ENCODE measurements around the gene VTI1A. TPM values are rescaled to one million over a fixed set of nuclear protein-coding genes. Genes with fewer than 3 reads are reported as not detected.
"Not testable (repeated sequence)": the region's sequence is repeated elsewhere in the genome, so short reads cannot be mapped to it uniquely, and the experiment has no call there.

Gene VTI1A
- 10 to 100 TPM; 39.0 to 54.6 TPM for total RNA-seq

- ATAC-seq (peak; percentile 92), DNase-seq (peak; percentile 91)
- H3K4me1 Mint-ChIP-seq: peaks cover 52% of the 10 kb centered on the region
- H3K4me3 Mint-ChIP-seq: peak within 1 kb of the TSS; percentile 93
- H3K36me3 Mint-ChIP-seq: peaks cover 24% of the 10 kb centered on the region
- CTCF ChIA-PET: interaction anchor here (1.0 to 2.8 kb wide), 5 partner anchors 9 to 72 kb away, joined by 3 to 17 read pairs (median 10); no protein-coding TSS in a partner anchor
- H3K27me3 Mint-ChIP-seq: no peaks in the 10 kb centered on the region
- peak within 1 kb of the TSS; percentile 94 for H3K27ac Mint-ChIP-seq
- no peaks in the 10 kb centered on the region for H3K9me3 Mint-ChIP-seq (ENCODE audit: low read depth)
Observed at GRCh38 chr10:112446855-112447619, at the start of gene VTI1A, which contains the start of gene ZDHHC6. Gene VTI1A, plus strand, starts transcription at chr10:112447215. Its CDS starts 159 bp downstream, at chr10:112447374. Gene ZDHHC6, minus strand, starts transcription at chr10:112446914. Its CDS starts 1,478 bp downstream, at chr10:112445436.

GRCh38 chr10:112397592-112397991, 49.4 kb upstream of the VTI1A start:
- CTCF ChIA-PET: interaction anchor here (1.2 kb wide), 1 partner anchor 43 kb away, joined by 3 read pairs; no protein-coding TSS in a partner anchor
- DNase-seq (no peak), ATAC-seq (no peak)
- Mint-ChIP-seq H3K27me3 (no peaks in the 10 kb centered on the region), H3K4me1 (peaks cover 9% of the 10 kb centered on the region), H3K27ac (no peak overlapping the region), H3K9me3 (ENCODE audit: low read depth) (no peaks in the 10 kb centered on the region), H3K36me3 (peaks cover 26% of the 10 kb centered on the region), H3K4me3 (no peak overlapping the region)

GRCh38 chr10:112402917-112403316, 44.1 kb upstream of the VTI1A start:
- Mint-ChIP-seq H3K4me1 (no peaks in the 10 kb centered on the region), H3K9me3 (ENCODE audit: low read depth) (no peaks in the 10 kb centered on the region), H3K36me3 (peaks cover 61% of the 10 kb centered on the region), H3K27ac (no peak overlapping the region), H3K4me3 (no peak overlapping the region), H3K27me3 (no peaks in the 10 kb centered on the region)
- CTCF ChIA-PET: no interaction called here
- ATAC-seq: no peak
- no peak for DNase-seq

- CTCF ChIA-PET: no interaction called here
- DNase-seq (no peak), ATAC-seq (no peak)
- no peak overlapping the region for H3K27ac Mint-ChIP-seq
- H3K4me1 Mint-ChIP-seq: no peaks in the 10 kb centered on the region
- no peaks in the 10 kb centered on the region for H3K9me3 Mint-ChIP-seq (ENCODE audit: low read depth)
- H3K4me3 Mint-ChIP-seq: no peak overlapping the region
- peaks cover 61% of the 10 kb centered on the region for H3K36me3 Mint-ChIP-seq
- no peaks in the 10 kb centered on the region for H3K27me3 Mint-ChIP-seq
Observed at GRCh38 chr10:112404617-112405016, 42.4 kb upstream of the VTI1A start.

- H3K27ac Mint-ChIP-seq; H3K4me3 Mint-ChIP-seq; H3K4me1 Mint-ChIP-seq; ATAC-seq; H3K27me3 Mint-ChIP-seq; DNase-seq; H3K9me3 Mint-ChIP-seq (ENCODE audit: low read depth); CTCF ChIA-PET: not testable (repeated sequence)
- peaks cover 71% of the 10 kb centered on the region for H3K36me3 Mint-ChIP-seq
Observed at GRCh38 chr10:112406806-112407205, 40.2 kb upstream of the VTI1A start.

- DNase-seq (no peak), ATAC-seq (no peak)
- CTCF ChIA-PET: no interaction called here
- Mint-ChIP-seq H3K4me1 (no peaks in the 10 kb centered on the region), H3K9me3 (ENCODE audit: low read depth) (no peaks in the 10 kb centered on the region), H3K27me3 (no peaks in the 10 kb centered on the region), H3K27ac (no peak overlapping the region), H3K4me3 (no peak overlapping the region), H3K36me3 (peaks cover 67% of the 10 kb centered on the region)
Observed at GRCh38 chr10:112407696-112408095, 39.3 kb upstream of the VTI1A start.

- H3K4me1 Mint-ChIP-seq: no peaks in the 10 kb centered on the region
- H3K27ac Mint-ChIP-seq: no peak overlapping the region
- no peaks in the 10 kb centered on the region for H3K27me3 Mint-ChIP-seq
- H3K36me3 Mint-ChIP-seq: peaks cover 60% of the 10 kb centered on the region
- H3K4me3 Mint-ChIP-seq: no peak overlapping the region
- H3K9me3 Mint-ChIP-seq (ENCODE audit: low read depth): no peaks in the 10 kb centered on the region
- DNase-seq (no peak), ATAC-seq (no peak)
- CTCF ChIA-PET: interaction anchor here (1.8 kb wide), 1 partner anchor 26 kb away, joined by 6 read pairs; no protein-coding TSS in a partner anchor
Observed at GRCh38 chr10:112409299-112409698, 37.7 kb upstream of the VTI1A start.

GRCh38 chr10:112409755-112410154, 37.3 kb upstream of the VTI1A start:
- DNase-seq (no peak), ATAC-seq (no peak)
- H3K4me1 Mint-ChIP-seq: no peaks in the 10 kb centered on the region
- H3K9me3 Mint-ChIP-seq (ENCODE audit: low read depth): no peaks in the 10 kb centered on the region
- no peaks in the 10 kb centered on the region for H3K27me3 Mint-ChIP-seq
- H3K27ac Mint-ChIP-seq: no peak overlapping the region
- no peak overlapping the region for H3K4me3 Mint-ChIP-seq
- H3K36me3 Mint-ChIP-seq: peaks cover 59% of the 10 kb centered on the region
- CTCF ChIA-PET: interaction anchor here (1.8 kb wide), 1 partner anchor 25 kb away, joined by 6 read pairs; no protein-coding TSS in a partner anchor

- CTCF ChIA-PET: no interaction called here
- Mint-ChIP-seq H3K27ac (no peak overlapping the region), H3K27me3 (no peaks in the 10 kb centered on the region), H3K4me3 (no peak overlapping the region), H3K4me1 (no peaks in the 10 kb centered on the region), H3K36me3 (peaks cover 55% of the 10 kb centered on the region), H3K9me3 (ENCODE audit: low read depth) (no peaks in the 10 kb centered on the region)
- DNase-seq (no peak), ATAC-seq (no peak)
Observed at GRCh38 chr10:112412696-112413095, 34.3 kb upstream of the VTI1A start.

- H3K36me3 Mint-ChIP-seq: peaks cover 39% of the 10 kb centered on the region
- no peaks in the 10 kb centered on the region for H3K27me3 Mint-ChIP-seq
- H3K4me1 Mint-ChIP-seq: no peaks in the 10 kb centered on the region
- H3K9me3 Mint-ChIP-seq (ENCODE audit: low read depth): no peaks in the 10 kb centered on the region
- CTCF ChIA-PET: no interaction called here
- no peak overlapping the region for H3K27ac Mint-ChIP-seq
- H3K4me3 Mint-ChIP-seq: no peak overlapping the region
- DNase-seq (no peak), ATAC-seq (no peak)
Observed at GRCh38 chr10:112421731-112422130, 25.3 kb upstream of the VTI1A start.

- Mint-ChIP-seq H3K27me3 (no peaks in the 10 kb centered on the region), H3K4me3 (no peak overlapping the region), H3K27ac (no peak overlapping the region), H3K4me1 (no peaks in the 10 kb centered on the region), H3K9me3 (ENCODE audit: low read depth) (no peaks in the 10 kb centered on the region), H3K36me3 (peaks cover 43% of the 10 kb centered on the region)
- ATAC-seq (no peak), DNase-seq (no peak)
- CTCF ChIA-PET: interaction anchor here (1.8 to 1.9 kb wide), 2 partner anchors 8 to 11 kb away, joined by 6 to 7 read pairs; no protein-coding TSS in a partner anchor
Observed at GRCh38 chr10:112424651-112425050, 22.4 kb upstream of the VTI1A start.

- DNase-seq (no peak), ATAC-seq (no peak)
- Mint-ChIP-seq H3K4me1 (no peaks in the 10 kb centered on the region), H3K4me3 (no peak overlapping the region), H3K27ac (no peak overlapping the region), H3K36me3 (peaks cover 43% of the 10 kb centered on the region), H3K27me3 (no peaks in the 10 kb centered on the region), H3K9me3 (ENCODE audit: low read depth) (no peaks in the 10 kb centered on the region)
- CTCF ChIA-PET: interaction anchor here (1.0 to 1.9 kb wide), 6 partner anchors 8 to 91 kb away, joined by 3 to 7 read pairs (median 4); no protein-coding TSS in a partner anchor
Observed at GRCh38 chr10:112426111-112426510, 20.9 kb upstream of the VTI1A start.

GRCh38 chr10:112429147-112429546, 17.9 kb upstream of the VTI1A start:
- CTCF ChIA-PET: interaction anchor here (1.0 to 1.1 kb wide), 2 partner anchors 11 to 12 kb away, joined by 3 to 4 read pairs; no protein-coding TSS in a partner anchor
- Mint-ChIP-seq H3K4me3 (no peak overlapping the region), H3K36me3 (peaks cover 42% of the 10 kb centered on the region), H3K9me3 (ENCODE audit: low read depth) (no peaks in the 10 kb centered on the region), H3K27me3 (no peaks in the 10 kb centered on the region), H3K4me1 (no peaks in the 10 kb centered on the region), H3K27ac (peak overlapping the region; percentile 62)
- DNase-seq: no peak
- no peak for ATAC-seq

Data from activated CD8-positive, alpha-beta memory T cell treated with anti-CD3 and anti-CD28 coated beads, Interleukin-2, amount 10 ng/mL, durations not matched to agents 7 days and 5 days (primary cell).